HepG2 (cell line): ENCODE data around the gene PKP1. TPM values are rescaled to one million over a fixed set of nuclear protein-coding genes. Genes with fewer than 3 reads are reported as not detected.

ENCODE experiments used
- ATAC-seq: fragments of 200-7000 bp; cut with Tn5 transposase; 3 replicates; pipeline ENCODE4 v1.9.1; 2020; ENCODE audit warnings: mild to moderate bottlenecking, moderate library complexity
- BruUV-seq: library from RNA; stranded (reverse); fragments of 400-500 nt; replicated peaks from 2 replicates; lab custom pipeline; 2021; lab: Mats Ljungman, UMichigan
- CTCF ChIA-PET: fragments of 300-600 bp; formaldehyde crosslinking; extraction: SDS; loops from one replicate; lab custom pipeline; 2021; ENCODE audit warnings: low total read pairs, inconsistent platforms, low intra/inter-chr PET ratio; lab: Yijun Ruan, JAX
- POLR2A ChIA-PET: fragments of 350-600 bp; sonication (Branson Sonifier 250); formaldehyde crosslinking; loops from one replicate; lab custom pipeline; 2020; ENCODE audit warnings: antibody characterized with exemption, inconsistent platforms; lab: Yijun Ruan, JAX
- DNase-seq: peaks from one replicate; pipeline ENCODE4 v3.0.0-alpha.2; 2015; ENCODE audit warnings: low spot score
- FAIRE-seq: peaks from 3 replicates; lab custom pipeline; 2011; peaks lifted over from hg19 to GRCh38; lab: Jason Lieb, UNC
- H2AFZ ChIP-seq: one replicate; pipeline ENCODE4 v1.6.1; 2011; ENCODE audit warnings: low read length, inconsistent platforms
- H3K27ac ChIP-seq: fragments of 300-600 bp; 3 replicates; pipeline ENCODE4 v1.8.0; 2011; ENCODE audit warnings: mixed run types, mild to moderate bottlenecking, mixed read lengths, low read length, inconsistent platforms; ENCODE audit not compliant: insufficient read depth; ENCODE audit errors: extremely low read length
- H3K27me3 ChIP-seq, 2 experiments: fragments of 200-600 bp in 1 of 2; 2 replicates in 1 of 2; 3 replicates in 1 of 2; pipeline versions ENCODE4 v1.6.0 to v1.8.0; 2011; ENCODE audit warnings: low read length in 2 of 2, mild to moderate bottlenecking in 2 of 2, moderate library complexity in 2 of 2, inconsistent platforms in 1 of 2; ENCODE audit not compliant: insufficient read depth in 2 of 2, control insufficient read depth in 1 of 2
- H3K36me3 ChIP-seq, 2 experiments: fragments of 200-600 bp in 1 of 2; replicated peaks in 1 of 2; 2 replicates in 1 of 2; 3 replicates in 1 of 2; pipeline versions ENCODE4 v1.5.1 to v1.8.0; 2011; ENCODE audit warnings: low read length in 2 of 2, inconsistent platforms in 1 of 2; ENCODE audit not compliant: insufficient read depth in 2 of 2, control insufficient read depth in 1 of 2
- H3K4me1 ChIP-seq: 2 replicates; pipeline ENCODE4 v1.5.1; 2012; ENCODE audit warnings: low read length, inconsistent platforms; ENCODE audit not compliant: insufficient read depth
- H3K4me2 ChIP-seq: 2 replicates; pipeline ENCODE4 v1.6.0; 2011; ENCODE audit warnings: low read depth, low read length, inconsistent platforms
- H3K4me3 ChIP-seq, 3 experiments: fragments of 200-600 bp in 1 of 3; sonication (generic), shearing (Covaris generic) in 1 of 3; replicated peaks in 1 of 3; 2 replicates each; pipeline ENCODE4 v1.5.1; 2011 to 2016; ENCODE audit warnings: low read length in 3 of 3, inconsistent platforms in 2 of 3, low read depth in 2 of 3, mild to moderate bottlenecking in 2 of 3, control low read depth in 1 of 3, mixed read lengths in 1 of 3; ENCODE audit not compliant: insufficient read depth in 1 of 3
- H3K79me2 ChIP-seq: one replicate; pipeline ENCODE4 v1.6.1; 2011; ENCODE audit warnings: low read length, inconsistent platforms; ENCODE audit not compliant: insufficient read depth
- H3K9ac ChIP-seq: 2 replicates; pipeline ENCODE4 v1.6.0; 2011; ENCODE audit warnings: mild to moderate bottlenecking, low read depth, low read length, inconsistent platforms; ENCODE audit not compliant: insufficient read depth
- H3K9me3 ChIP-seq: 2 replicates; pipeline ENCODE4 v1.5.1; 2012; ENCODE audit warnings: mild to moderate bottlenecking, low read length
- H4K20me1 ChIP-seq: 2 replicates; pipeline ENCODE4 v1.6.0; 2011; ENCODE audit warnings: inconsistent platforms, mild to moderate bottlenecking, low read length, moderate library complexity; ENCODE audit not compliant: insufficient read depth
- BRF2 ChIP-seq: sonication (generic); formaldehyde crosslinking; IDR thresholded peaks from 2 replicates; pipeline ENCODE4 v1.8.1; 2022; ENCODE audit warnings: mild to moderate bottlenecking, missing genetic modification reagents
- CREB3 ChIP-seq: sonication (generic); formaldehyde crosslinking; IDR thresholded peaks from 2 replicates; pipeline ENCODE4 v1.5.0; 2020; ENCODE audit warnings: missing genetic modification reagents
- DBP ChIP-seq: sonication (generic); formaldehyde crosslinking; IDR thresholded peaks from 2 replicates; pipeline ENCODE4 v1.4.0; 2020; ENCODE audit warnings: missing genetic modification reagents; ENCODE audit errors: not compliant biosample characterization
- EHMT2 ChIP-seq: fragments of 200-600 bp; sonication (generic); IDR thresholded peaks from 2 replicates; pipeline ENCODE4 v1.7.0; 2017; ENCODE audit warnings: antibody characterized with exemption, low read depth, low read length, borderline replicate concordance
- GATAD2A ChIP-seq: IDR thresholded peaks from 2 replicates; pipeline ENCODE4 v1.6.1; 2016
- HNF1B ChIP-seq: sonication (generic); formaldehyde crosslinking; IDR thresholded peaks from 2 replicates; pipeline ENCODE4 v1.5.1; 2020; ENCODE audit warnings: mild to moderate bottlenecking, moderate library complexity, missing genetic modification reagents
- IKZF1 ChIP-seq: fragments of 450-650 bp; IDR thresholded peaks from 2 replicates; pipeline ENCODE4 v1.7.1; 2016
- MBD4 ChIP-seq: IDR thresholded peaks from 2 replicates; pipeline ENCODE4 v1.6.1; 2012; ENCODE audit warnings: low read length, inconsistent platforms, borderline replicate concordance
- REPIN1 ChIP-seq: sonication (generic); formaldehyde crosslinking; IDR thresholded peaks from 2 replicates; pipeline ENCODE4 v1.8.0; 2022; ENCODE audit warnings: missing genetic modification reagents, low read depth, mild to moderate bottlenecking, borderline replicate concordance
- SRF ChIP-seq: IDR thresholded peaks from 2 replicates; pipeline ENCODE4 v1.6.1; 2011; ENCODE audit warnings: mild to moderate bottlenecking, low read depth, low read length, moderate library complexity
- U2AF2 ChIP-seq: fragments of 200-400 bp; formaldehyde crosslinking; IDR thresholded peaks from 2 replicates; pipeline ENCODE4 v1.6.1; 2017; ENCODE audit warnings: low read depth, mild to moderate bottlenecking, low read length
- ZNF275 ChIP-seq: sonication (generic); formaldehyde crosslinking; IDR thresholded peaks from 2 replicates; pipeline ENCODE4 v1.8.0; 2022; ENCODE audit warnings: missing genetic modification reagents, mild to moderate bottlenecking, inconsistent platforms, borderline replicate concordance
- ZNF790 ChIP-seq: sonication (generic); formaldehyde crosslinking; IDR thresholded peaks from 2 replicates; pipeline ENCODE4 v1.8.0; 2022; ENCODE audit warnings: missing genetic modification reagents, mild to moderate bottlenecking, borderline replicate concordance
- ZSCAN21 ChIP-seq: sonication (generic); formaldehyde crosslinking; IDR thresholded peaks from 2 replicates; pipeline ENCODE4 v1.8.0; 2022; ENCODE audit warnings: mild to moderate bottlenecking, missing genetic modification reagents, moderate library complexity, borderline replicate concordance
- WGBS: methylation state at CpG from one replicate; pipeline ENCODE4 v1.1.6; 2017; ENCODE audit warnings: low lambda C conversion rate; 5-methylcytosine and 5-hydroxymethylcytosine counted together
- in situ Hi-C: cut with HindIII; loops from 2 replicates; pipeline ENCODE4 v1.10.0; 2017; ENCODE audit warnings: low pct_unique_long_range_greater_than_20kb; ENCODE audit not compliant: extremely low pct_ligation_motif_present
- intact Hi-C: fragments of 100-400 bp; cut with micrococcal nuclease; formaldehyde crosslinking; loops from one replicate; pipeline ENCODE4 v1.10.0; 2022; ENCODE audit not compliant: unreplicated experiment
- polyA plus RNA-seq, 8 experiments: library from polyadenylated mRNA; depleted of rRNA in 3 of 8; stranded (reverse) in 7 of 8; unstranded in 1 of 8; fragments of >200 nt; fragmentation: Illumina TruSeq in 4 of 8; extraction: Trizol in 4 of 8; gene quantifications; 2 replicates each; pipeline versions ENCODE4 v1.2.1 to v1.2.3, GENCODE V29; 2011 to 2016; ENCODE audit warnings: low read depth in 4 of 8, missing spikeins in 1 of 8, mixed read lengths in 1 of 8; ENCODE audit not compliant: insufficient read depth in 1 of 8
- total RNA-seq, 5 experiments: library from RNA; depleted of rRNA; stranded (reverse); fragments of >200 nt; fragmentation: Illumina TruSeq; extraction: Trizol; gene quantifications; 2 replicates each; pipeline ENCODE4 v1.2.3, GENCODE V29; 2016; ENCODE audit warnings: low read depth in 1 of 5

Gene PKP1
- total and polyA plus RNA-seq, 2 of the 13 experiments (the other 11 are each of a cell fraction or from before 2014, with no cell fraction given): not detected

- DNase-seq: no peak
- in situ Hi-C loops (no loop called here), intact Hi-C loops (no loop called here)
- no TSS peak for BruUV-seq
- no peak overlapping the region for H3K4me3 ChIP-seq
- H3K27me3 ChIP-seq: peaks cover 3 to 7% of the 10 kb centered on the region in 2 experiments; a peak in 4 of 5 replicates
- H2AFZ ChIP-seq: no peak overlapping the region
- ChIA-PET CTCF (interaction anchor here (1.1 kb wide), 1 partner anchor 110 kb away, joined by 3 read pairs; no protein-coding TSS in a partner anchor), POLR2A (no interaction called here)
- H4K20me1 ChIP-seq: no peaks in the 10 kb centered on the region; the same call in 1 of the 2 replicates
- no peak for ATAC-seq
- H3K9me3 ChIP-seq: no peaks in the 10 kb centered on the region
- FAIRE-seq: no peak
- no peak overlapping the region for H3K9ac ChIP-seq
- no peaks in the 10 kb centered on the region for H3K4me1 ChIP-seq
- WGBS: 7% methylated on average over 2 of the region's 2 CpGs
- H3K4me2 ChIP-seq: no peak overlapping the region
- no peak overlapping the region for H3K27ac ChIP-seq
- no peaks in the 10 kb centered on the region for H3K79me2 ChIP-seq
- no peaks in the 10 kb centered on the region for H3K36me3 ChIP-seq
- TF ChIP-seq SRF (no peak), ZSCAN21 (CRISPR knock-in tag) (no peak), HNF1B (no peak), MBD4 (no peak), EHMT2 (no peak), ZNF790 (CRISPR knock-in tag) (no peak), DBP (CRISPR knock-in tag) (no peak), REPIN1 (CRISPR knock-in tag) (no peak), ZNF275 (CRISPR knock-in tag) (no peak), CREB3 (CRISPR knock-in tag) (no peak), GATAD2A (CRISPR knock-in tag) (no peak), BRF2 (CRISPR knock-in tag) (no peak), IKZF1 (no peak), U2AF2 (no peak)
These were observed 31.9 kb upstream of the PKP1 start for GRCh38 chr1:201251411-201251810.
